Measurements from ENCODE around the gene GRK6.
"Not testable (repeated sequence)": the region's sequence is repeated elsewhere in the genome, so short reads cannot be mapped to it uniquely, and the experiment has no call there.

GRK6 gene

GRCh38 chr5:177399997-177400868 lies 26.2 kb upstream of the GRK6 start, which contains the start of gene PFN3:
Gene PFN3 (minus strand): TSS chr5:177400661. CDS start chr5:177400576, 85 bp downstream.
- DNase-seq, result no peak

GRCh38 chr5:177402271-177403043 lies 24.0 kb upstream of the GRK6 start:
- peak; percentile 68 for DNase-seq

- DNase-seq, result peak; percentile 38
Observed at GRCh38 chr5:177403102-177403791, 23.2 kb upstream of the GRK6 start.

- peak; percentile 84 for DNase-seq
Observed at GRCh38 chr5:177403792-177404640, 22.5 kb upstream of the GRK6 start.

- no peak for DNase-seq
Observed at GRCh38 chr5:177404641-177405179, 21.8 kb upstream of the GRK6 start.

- DNase-seq, result no peak
Observed at GRCh38 chr5:177405312-177405711, 21.2 kb upstream of the GRK6 start.

GRCh38 chr5:177405805-177406204 lies 20.7 kb upstream of the GRK6 start:
- DNase-seq, result no peak

GRCh38 chr5:177409043-177409801 lies 17.3 kb upstream of the GRK6 start, which contains the start of gene F12:
Gene F12 (minus strand): TSS chr5:177409564. CDS start chr5:177409527, 37 bp downstream.
- no peak for DNase-seq

- no peak for DNase-seq
Observed at GRCh38 chr5:177410575-177410974, 15.9 kb upstream of the GRK6 start.

GRCh38 chr5:177412603-177413233 lies 13.8 kb upstream of the GRK6 start:
- DNase-seq, result no peak

- DNase-seq, result no peak
Observed at GRCh38 chr5:177414481-177414880, 12.0 kb upstream of the GRK6 start.

GRCh38 chr5:177417081-177417480 lies 9.4 kb upstream of the GRK6 start:
- not testable (repeated sequence) for DNase-seq

- DNase-seq, result no peak
Observed at GRCh38 chr5:177419046-177419445, 7.4 kb upstream of the GRK6 start.

- DNase-seq, result not testable (repeated sequence)
Observed at GRCh38 chr5:177420472-177420871, 6.0 kb upstream of the GRK6 start.

- no peak for DNase-seq
Observed at GRCh38 chr5:177421062-177421798, 5.2 kb upstream of the GRK6 start.

GRCh38 chr5:177423671-177424070 lies 2.8 kb upstream of the GRK6 start:
- no peak for DNase-seq

GRCh38 chr5:177425196-177425800 lies 1.2 kb upstream of the GRK6 start:
- no peak for DNase-seq

- peak; percentile 100 for DNase-seq
Observed at GRCh38 chr5:177425801-177426565, 493 bp upstream of the GRK6 start.

Data from activated CD4-positive, alpha-beta T cell treated with anti-CD3 and anti-CD28 coated beads, Interleukin-2, amount 50 U/mL, for 16 hours (primary cell).